Large intestine (tissue), 3 donors: ENCODE measurements around the gene RNF144B. TPM values are rescaled to one million over a fixed set of nuclear protein-coding genes. Genes with fewer than 3 reads are reported as not detected.
"Not testable (repeated sequence)": the region's sequence is repeated elsewhere in the genome, so short reads cannot be mapped to it uniquely, and the experiment has no call there.

ENCODE experiments used
- DNase-seq, 2 donors: peaks; one replicate each; pipeline versions ENCODE4 v3.0.0 to v3.0.0-alpha.2; 2013
- H3K27ac ChIP-seq: one replicate; pipeline ENCODE4 v1.5.1; 2013; ENCODE audit warnings: low read length
- H3K27me3 ChIP-seq: 2 replicates; pipeline ENCODE4 v1.6.1; 2013; ENCODE audit warnings: low read length; ENCODE audit not compliant: control insufficient read depth, insufficient read depth
- H3K36me3 ChIP-seq: 2 replicates; pipeline ENCODE4 v1.6.1; 2013; ENCODE audit warnings: low read length; ENCODE audit not compliant: control insufficient read depth, insufficient read depth
- H3K4me1 ChIP-seq: one replicate; pipeline ENCODE4 v1.6.1; 2013; ENCODE audit warnings: low read length; ENCODE audit not compliant: control insufficient read depth, insufficient read depth
- H3K4me3 ChIP-seq: one replicate; pipeline ENCODE4 v1.5.1; 2013; ENCODE audit warnings: low read length
- H3K9me3 ChIP-seq: one replicate; pipeline ENCODE4 v1.6.1; 2013; ENCODE audit warnings: mild to moderate bottlenecking, low read depth, low read length, moderate library complexity; ENCODE audit not compliant: control insufficient read depth
- WGBS: methylation state at CpG from one replicate; pipeline ENCODE4 v1.1.5; 2013; ENCODE audit warnings: low lambda C conversion rate; ENCODE audit not compliant: insufficient coverage; 5-methylcytosine and 5-hydroxymethylcytosine counted together
- polyA plus RNA-seq: library from polyadenylated mRNA; unstranded; fragments of 120-200 nt; gene quantifications from one replicate; pipeline ENCODE4 v1.2.1, GENCODE V29; 2013

Gene RNF144B
- polyA plus RNA-seq, 1 donor: 2.0 TPM

DNA sequence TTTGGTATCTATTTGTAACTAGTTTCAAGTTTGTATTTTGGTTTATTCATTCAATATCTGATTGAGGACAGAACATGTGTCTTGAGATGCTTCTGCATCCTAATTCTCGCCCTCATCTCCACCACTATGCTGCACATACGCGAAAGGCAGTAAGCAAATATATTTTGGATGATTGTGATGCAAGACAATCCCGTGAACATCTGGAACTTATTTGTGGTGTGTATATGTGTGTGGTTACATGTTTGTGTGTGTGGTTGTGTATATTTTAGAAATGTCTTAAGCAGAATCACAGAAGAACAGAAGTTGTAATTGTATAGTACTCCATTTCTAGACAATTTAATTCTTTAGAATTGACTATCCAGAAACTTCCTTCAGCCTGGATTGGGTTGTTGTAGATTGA is 35.1 kb upstream of the RNF144B start:
- H3K4me1 ChIP-seq: no peaks in the 10 kb centered on the region
- no peaks in the 10 kb centered on the region for H3K9me3 ChIP-seq
- no peak for DNase-seq
- H3K36me3 ChIP-seq: no peaks in the 10 kb centered on the region
- peaks cover 8% of the 10 kb centered on the region for H3K27me3 ChIP-seq
- 88% methylated on average over 3 of the region's 4 CpGs for WGBS
- H3K4me3 ChIP-seq: no peak overlapping the region
- no peak overlapping the region for H3K27ac ChIP-seq

DNA sequence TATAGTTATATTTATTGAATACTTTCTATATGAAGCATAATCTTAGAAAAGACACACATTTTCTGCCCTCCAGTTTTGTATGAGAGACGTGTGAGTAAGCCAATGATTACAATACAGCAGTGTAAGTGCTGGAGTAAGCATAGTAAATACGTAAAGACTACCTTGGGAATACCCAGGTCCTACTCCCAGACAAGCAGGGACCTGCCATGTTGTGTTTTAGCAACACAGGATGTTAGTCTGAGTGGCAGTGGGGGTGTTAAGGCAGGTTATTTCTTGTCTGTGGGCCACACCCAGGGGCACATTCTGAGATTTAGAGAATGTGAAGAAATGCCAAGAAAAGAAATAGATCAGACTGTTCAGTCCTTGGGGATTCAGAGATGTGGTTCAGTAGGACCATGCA is 34.3 kb upstream of the RNF144B start:
- H3K4me3 ChIP-seq: no peak overlapping the region
- H3K27ac ChIP-seq: no peak overlapping the region
- no peak for DNase-seq
- H3K36me3 ChIP-seq: no peaks in the 10 kb centered on the region
- 83% methylated on average over 1 of the region's 2 CpGs for WGBS
- H3K9me3 ChIP-seq: no peaks in the 10 kb centered on the region
- peaks cover 8% of the 10 kb centered on the region for H3K27me3 ChIP-seq
- no peaks in the 10 kb centered on the region for H3K4me1 ChIP-seq

DNA sequence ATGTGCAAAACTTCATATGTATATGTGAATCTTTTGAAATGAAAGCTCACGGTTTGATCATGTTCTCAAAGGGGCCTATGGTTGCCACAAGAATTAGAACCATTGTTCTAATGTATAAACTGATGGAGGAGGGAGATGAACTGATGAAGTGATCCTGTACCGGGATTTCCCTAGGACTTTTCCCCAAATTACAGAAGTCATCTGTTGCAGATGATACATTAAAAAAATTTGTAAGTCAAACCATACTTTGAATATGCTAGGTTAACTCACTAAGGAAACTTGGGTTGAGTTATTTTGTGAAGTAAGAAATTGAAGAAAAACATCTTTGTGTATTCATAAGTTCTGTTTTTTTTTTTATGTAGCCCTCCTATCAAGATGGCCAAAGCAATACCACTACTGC is 33.9 kb upstream of the RNF144B start:
- no peak for DNase-seq
- Histone ChIP-seq H3K36me3 (no peaks in the 10 kb centered on the region), H3K27me3 (peaks cover 8% of the 10 kb centered on the region), H3K27ac (no peak overlapping the region), H3K9me3 (no peaks in the 10 kb centered on the region), H3K4me3 (no peak overlapping the region), H3K4me1 (no peaks in the 10 kb centered on the region)
- WGBS: no CpG with 5 or more reads among the region's 2 CpGs

DNA sequence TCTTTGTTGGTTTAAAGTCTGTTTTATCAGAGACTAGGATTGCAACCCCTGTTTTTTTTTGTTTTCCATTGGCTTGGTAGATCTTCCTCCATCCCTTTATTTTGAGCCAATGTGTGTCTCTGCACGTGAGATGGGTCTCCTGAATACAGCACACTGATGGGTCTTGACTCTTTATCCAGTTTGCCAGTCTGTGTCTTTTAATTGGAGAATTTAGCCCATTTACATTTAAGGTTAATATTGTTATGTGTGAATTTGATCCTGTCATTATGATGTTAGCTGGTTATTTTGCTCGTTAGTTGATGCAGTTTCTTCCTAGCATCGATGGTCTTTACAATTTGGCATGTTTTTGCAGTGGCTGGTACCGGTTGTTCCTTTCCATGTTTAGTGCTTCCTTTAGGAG is 29.6 kb upstream of the RNF144B start:
- H3K4me3 ChIP-seq, H3K27ac ChIP-seq, H3K9me3 ChIP-seq, H3K27me3 ChIP-seq, H3K36me3 ChIP-seq, H3K4me1 ChIP-seq, DNase-seq: not testable (repeated sequence)
- no CpG with 5 or more reads among the region's 4 CpGs for WGBS

DNA sequence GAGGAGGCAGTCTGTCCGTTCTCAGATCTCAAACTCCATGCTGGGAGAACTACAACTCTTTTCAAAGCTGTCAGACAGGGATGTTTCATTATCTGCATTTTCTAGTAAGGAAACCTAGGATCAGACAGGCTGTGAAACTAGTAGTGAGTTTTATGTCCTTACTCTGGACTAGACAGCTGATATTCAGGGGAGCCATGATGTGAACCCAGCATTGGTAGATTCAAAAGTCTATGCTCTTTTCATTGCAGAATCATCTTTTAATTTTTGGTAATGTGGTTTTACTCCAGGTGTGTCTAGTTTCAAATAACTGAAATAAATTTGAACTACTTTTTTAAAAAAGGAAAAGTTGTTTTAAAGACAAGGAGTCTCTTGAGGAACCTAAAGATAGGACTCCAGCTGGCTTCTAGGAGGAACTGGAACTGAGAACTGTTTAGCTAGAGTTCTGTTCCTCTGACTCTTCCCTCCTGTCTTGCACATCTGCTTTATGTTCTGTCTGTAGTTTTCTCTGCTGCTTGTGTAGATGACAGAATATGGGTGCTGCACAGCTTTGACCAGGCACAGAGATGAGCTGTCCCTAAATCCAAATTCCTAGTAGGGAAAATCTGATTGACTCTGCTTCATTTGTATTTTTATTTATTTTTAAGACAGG is 27.8 kb upstream of the RNF144B start:
- Histone ChIP-seq H3K27ac (no peak overlapping the region), H3K36me3 (no peaks in the 10 kb centered on the region), H3K4me3 (no peak overlapping the region), H3K9me3 (no peaks in the 10 kb centered on the region), H3K4me1 (no peaks in the 10 kb centered on the region), H3K27me3 (no peaks in the 10 kb centered on the region)
- WGBS: no CpG with 5 or more reads among the region's 1 CpG
- no peak for DNase-seq

DNA sequence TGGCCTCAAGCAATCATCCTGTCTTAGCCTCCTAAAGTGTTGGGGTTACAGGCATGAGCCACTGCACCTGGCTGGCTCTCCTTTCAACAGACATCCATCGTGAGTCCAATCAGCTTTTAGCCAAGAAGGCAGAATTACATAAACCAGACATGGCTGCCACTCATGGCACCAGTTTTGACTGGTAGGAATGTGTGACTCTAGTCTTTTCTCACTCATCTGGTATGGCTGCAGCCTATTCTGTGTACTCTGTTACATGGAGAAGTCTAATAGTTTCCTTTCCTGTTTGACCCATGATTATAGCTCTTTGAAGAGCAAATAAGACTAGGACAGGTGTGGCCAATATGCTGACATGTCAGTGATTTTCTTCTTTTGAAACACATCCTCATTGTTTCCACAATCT is 27.0 kb upstream of the RNF144B start:
- Histone ChIP-seq H3K27ac (no peak overlapping the region), H3K27me3 (no peaks in the 10 kb centered on the region), H3K36me3 (no peaks in the 10 kb centered on the region), H3K9me3 (no peaks in the 10 kb centered on the region), H3K4me1 (no peaks in the 10 kb centered on the region), H3K4me3 (no peak overlapping the region)
- no peak for DNase-seq
- no CpG with 5 or more reads among the region's 1 CpG for WGBS

DNA sequence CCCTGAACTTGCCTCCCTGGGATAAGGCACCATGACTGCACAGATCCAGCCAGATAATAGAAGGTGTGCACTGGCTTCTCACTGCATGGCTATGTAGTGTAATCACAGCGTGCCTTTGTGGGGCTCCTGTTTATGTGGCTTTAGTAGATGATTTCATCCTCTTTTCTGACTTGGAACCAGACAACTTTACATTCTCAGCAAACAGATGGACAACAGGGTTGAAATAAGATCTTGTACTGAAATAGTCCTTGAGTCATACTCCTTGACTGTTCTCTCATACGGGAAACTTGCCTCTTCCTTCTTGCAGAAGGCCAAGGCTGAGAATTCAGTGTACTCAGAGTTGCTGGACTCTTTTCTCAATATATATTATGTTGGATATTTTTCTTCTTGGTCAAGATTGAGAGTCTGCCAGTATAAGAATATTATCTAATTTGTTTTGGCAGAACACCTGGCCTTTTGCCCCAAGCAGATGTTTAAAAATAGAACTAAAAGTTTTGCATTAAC is 25.0 kb upstream of the RNF144B start:
- 80% methylated on average over 1 of the region's 2 CpGs for WGBS
- H3K9me3 ChIP-seq: no peaks in the 10 kb centered on the region
- H3K27me3 ChIP-seq: no peaks in the 10 kb centered on the region
- no peaks in the 10 kb centered on the region for H3K4me1 ChIP-seq
- no peak for DNase-seq
- H3K4me3 ChIP-seq: no peak overlapping the region
- no peak overlapping the region for H3K27ac ChIP-seq
- H3K36me3 ChIP-seq: no peaks in the 10 kb centered on the region

DNA sequence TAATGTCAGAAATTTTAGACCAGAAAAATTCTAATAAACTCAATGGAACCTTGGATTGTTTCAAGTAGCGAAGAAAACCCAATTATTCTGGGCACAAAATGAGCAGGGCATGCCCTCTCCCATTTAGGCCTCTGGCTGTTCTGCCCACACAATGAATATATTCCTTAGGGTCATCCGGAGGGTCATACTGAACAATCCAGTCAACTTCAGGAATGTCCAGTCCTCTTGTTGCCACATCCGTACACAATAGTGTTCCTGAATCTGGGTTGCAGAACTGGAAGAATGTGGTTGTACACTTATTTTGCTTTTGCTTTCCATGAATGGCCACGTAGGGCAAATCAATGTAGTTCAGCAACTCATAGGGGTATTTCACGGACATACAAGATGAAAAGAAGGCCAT is 23.4 kb upstream of the RNF144B start:
- Histone ChIP-seq H3K9me3 (no peaks in the 10 kb centered on the region), H3K27me3 (no peaks in the 10 kb centered on the region), H3K4me1 (no peaks in the 10 kb centered on the region), H3K36me3 (no peaks in the 10 kb centered on the region), H3K27ac (no peak overlapping the region), H3K4me3 (no peak overlapping the region)
- no peak for DNase-seq
- WGBS: no CpG with 5 or more reads among the region's 5 CpGs

DNA sequence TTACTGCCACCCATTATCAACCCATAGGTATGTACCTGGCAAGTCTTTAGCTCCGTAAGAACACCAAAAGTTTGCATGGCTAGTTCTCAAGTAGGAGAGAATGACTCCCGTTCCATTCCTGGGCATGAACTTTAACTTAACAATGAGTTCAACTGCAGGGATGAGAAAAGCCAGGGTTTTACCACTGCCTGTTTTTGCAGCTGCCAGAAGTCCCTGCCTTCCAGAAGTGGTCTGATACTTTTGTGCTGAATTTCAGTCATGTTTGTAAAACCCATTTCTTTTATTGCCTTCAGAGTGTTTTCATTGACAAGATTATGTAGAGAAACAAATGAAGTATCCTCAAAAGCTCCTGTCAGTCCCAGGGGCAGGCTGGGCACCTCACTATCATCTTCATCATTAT is 22.6 kb upstream of the RNF144B start:
- not testable (repeated sequence) for DNase-seq, H3K9me3 ChIP-seq
- WGBS: 100% methylated on average over 1 of the region's 2 CpGs

DNA sequence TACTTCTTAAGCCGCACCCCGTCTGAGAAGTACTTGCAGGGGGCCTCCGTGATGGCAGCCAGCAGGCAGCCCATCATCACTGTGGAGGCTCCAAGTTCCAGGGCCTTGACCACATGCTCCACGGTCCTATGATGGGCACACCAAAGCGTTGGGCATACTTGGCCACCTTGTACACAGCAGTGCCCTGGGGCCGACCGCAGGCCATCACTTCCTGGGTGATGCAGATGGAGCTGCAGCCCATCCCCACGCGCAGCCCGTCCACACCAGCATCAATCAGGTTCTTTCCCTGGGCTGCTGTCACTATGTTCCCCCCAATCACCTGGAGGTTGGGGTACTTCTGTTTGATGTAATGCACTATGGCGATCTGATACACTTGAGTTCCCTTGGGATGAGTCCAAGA is 19.8 kb upstream of the RNF144B start:
- H3K4me1 ChIP-seq: no peaks in the 10 kb centered on the region
- no peak overlapping the region for H3K4me3 ChIP-seq
- H3K36me3 ChIP-seq: no peaks in the 10 kb centered on the region
- H3K27me3 ChIP-seq: no peaks in the 10 kb centered on the region
- H3K9me3 ChIP-seq: no peaks in the 10 kb centered on the region
- WGBS: no CpG with 5 or more reads among the region's 11 CpGs
- H3K27ac ChIP-seq: no peak overlapping the region
- no peak for DNase-seq

More for the DNA sequence above, 22.6 kb upstream of the RNF144B start:
- H3K4me3 ChIP-seq, H3K27ac ChIP-seq, H3K36me3 ChIP-seq, H3K4me1 ChIP-seq, H3K27me3 ChIP-seq: not testable (repeated sequence)
